Endothelial cell (in vitro differentiated cells): ENCODE measurements around the gene HOXB8. TPM values are rescaled to one million over a fixed set of nuclear protein-coding genes. Genes with fewer than 3 reads are reported as not detected.

Experiments
- DNase-seq: peaks from one replicate; pipeline ENCODE4 v3.0.0; 2021; ENCODE audit warnings: low spot score
- H3K27ac Mint-ChIP-seq: one replicate; pipeline ENCODE4 v1.8.0; 2021; ENCODE audit warnings: mixed read lengths, inconsistent platforms; ENCODE audit not compliant: unreplicated experiment
- H3K27me3 Mint-ChIP-seq: one replicate; pipeline ENCODE4 v1.8.0; 2021; ENCODE audit warnings: mild to moderate bottlenecking, moderate library complexity, mixed read lengths, inconsistent platforms; ENCODE audit not compliant: unreplicated experiment
- H3K36me3 Mint-ChIP-seq: one replicate; pipeline ENCODE4 v1.8.0; 2021; ENCODE audit warnings: mild to moderate bottlenecking, low read depth, mixed read lengths, inconsistent platforms; ENCODE audit not compliant: unreplicated experiment
- H3K4me1 Mint-ChIP-seq: one replicate; pipeline ENCODE4 v1.8.0; 2021; ENCODE audit warnings: mild to moderate bottlenecking, mixed read lengths, inconsistent platforms; ENCODE audit not compliant: unreplicated experiment
- H3K4me3 Mint-ChIP-seq: one replicate; pipeline ENCODE4 v1.8.0; 2021; ENCODE audit warnings: mild to moderate bottlenecking, mixed read lengths, inconsistent platforms; ENCODE audit not compliant: unreplicated experiment
- H3K9me3 Mint-ChIP-seq: one replicate; pipeline ENCODE4 v1.8.0; 2021; ENCODE audit warnings: mixed read lengths, inconsistent platforms; ENCODE audit not compliant: unreplicated experiment
- CTCF ChIP-seq: fragments of 200-600 bp; sonication (generic); IDR thresholded peaks from one replicate; pipeline ENCODE4 v1.5.0; 2021; ENCODE audit warnings: antibody characterized with exemption; ENCODE audit not compliant: unreplicated experiment
- total RNA-seq: library from RNA; stranded (reverse); fragmentation: NEBNext Ultra II Directional; extraction: Animal tissue kit (Norgen Biotek cat#: 25700); gene quantifications from one replicate; pipeline ENCODE4 v1.2.1, GENCODE V29; 2021; ENCODE audit not compliant: unreplicated experiment

Gene HOXB8
- total RNA-seq, 1 donor from 2014 or later, result 0.15 TPM

- H3K9me3 Mint-ChIP-seq, result no peaks in the 10 kb centered on the region
- peak; percentile 89 for TF ChIP-seq CTCF
- peaks cover 41% of the 10 kb centered on the region for H3K27me3 Mint-ChIP-seq
- H3K27ac Mint-ChIP-seq, result no peak overlapping the region
- H3K36me3 Mint-ChIP-seq, result no peaks in the 10 kb centered on the region
- DNase-seq, result peak; percentile 95
- peaks cover 60% of the 10 kb centered on the region for H3K4me1 Mint-ChIP-seq
- peak overlapping the region; percentile 82 for H3K4me3 Mint-ChIP-seq
These were observed 21.1 kb downstream of the HOXB8 start for GRCh38 chr17:48593840-48594537.

- Mint-ChIP-seq H3K4me1 (peaks cover 59% of the 10 kb centered on the region), H3K27ac (no peak within 1 kb of the TSS), H3K4me3 (peak within 1 kb of the TSS; percentile 82), H3K27me3 (peaks cover 45% of the 10 kb centered on the region), H3K9me3 (no peaks in the 10 kb centered on the region), H3K36me3 (no peaks in the 10 kb centered on the region)
- DNase-seq, result no peak
- no peak for TF ChIP-seq CTCF
These were observed 21.8 kb downstream of the HOXB8 start, which contains the start of gene HOXB5 for GRCh38 chr17:48593126-48593829. TSS of gene HOXB5 (minus strand) at chr17:48593779. CDS start at chr17:48593682, 97 bp downstream.

- Mint-ChIP-seq H3K27ac (no peak overlapping the region), H3K36me3 (no peaks in the 10 kb centered on the region), H3K4me3 (no peak overlapping the region), H3K4me1 (peaks cover 61% of the 10 kb centered on the region), H3K9me3 (no peaks in the 10 kb centered on the region), H3K27me3 (peaks cover 45% of the 10 kb centered on the region)
- no peak for TF ChIP-seq CTCF
- no peak for DNase-seq
These were observed 22.5 kb downstream of the HOXB8 start for GRCh38 chr17:48592577-48592976.

GRCh38 chr17:48592057-48592514 is 23.0 kb downstream of the HOXB8 start:
- Mint-ChIP-seq H3K27ac (no peak overlapping the region), H3K4me1 (peaks cover 65% of the 10 kb centered on the region), H3K4me3 (no peak overlapping the region), H3K9me3 (no peaks in the 10 kb centered on the region), H3K27me3 (peaks cover 47% of the 10 kb centered on the region), H3K36me3 (no peaks in the 10 kb centered on the region)
- TF ChIP-seq CTCF, result no peak
- no peak for DNase-seq
